Spleen (tissue), 11 donors: ENCODE data around the gene NDUFB3. TPM values are rescaled to one million over a fixed set of nuclear protein-coding genes. Genes with fewer than 3 reads are reported as not detected.

Experiments used
- DNase-seq: peaks from one replicate; pipeline ENCODE4 v3.0.0-alpha.2; 2020
- H3K27ac ChIP-seq, 8 donors: fragments of 200-600 bp; sonication (generic) in 7 of 8; 1 replicate in 4 of 8; 2 replicates in 4 of 8; pipeline versions ENCODE4 v1.5.0 to v1.8.0; 2016 to 2021; ENCODE audit warnings: inconsistent platforms in 4 of 8, mild to moderate bottlenecking in 4 of 8, moderate library complexity in 1 of 8
- H3K27me3 ChIP-seq, 7 donors: fragments of 200-600 bp; sonication (generic) in 6 of 7; replicated peaks in 1 of 7; 1 replicate in 4 of 7; 2 replicates in 3 of 7; pipeline versions ENCODE4 v1.5.0 to v1.8.0; 2016 to 2021; ENCODE audit warnings: inconsistent platforms in 3 of 7, mild to moderate bottlenecking in 1 of 7
- H3K36me3 ChIP-seq, 6 donors: fragments of 200-600 bp; sonication (generic) in 5 of 6; 1 replicate in 4 of 6; 2 replicates in 2 of 6; pipeline versions ENCODE4 v1.5.0 to v1.8.0; 2016 to 2021; ENCODE audit warnings: inconsistent platforms in 2 of 6
- H3K4me1 ChIP-seq, 6 donors: fragments of 200-600 bp; sonication (generic) in 5 of 6; 1 replicate in 3 of 6; 2 replicates in 3 of 6; pipeline versions ENCODE4 v1.5.0 to v1.8.0; 2016 to 2021; ENCODE audit warnings: inconsistent platforms in 3 of 6
- H3K4me3 ChIP-seq, 8 donors: fragments of 200-600 bp; sonication (generic) in 7 of 8; 1 replicate in 4 of 8; 2 replicates in 4 of 8; pipeline versions ENCODE4 v1.5.0 to v1.8.0; 2016 to 2021; ENCODE audit warnings: inconsistent platforms in 4 of 8, mild to moderate bottlenecking in 4 of 8, moderate library complexity in 2 of 8
- H3K9me3 ChIP-seq, 8 donors: fragments of 200-600 bp; sonication (generic) in 7 of 8; 1 replicate in 4 of 8; 2 replicates in 4 of 8; pipeline versions ENCODE4 v1.5.0 to v1.8.0; 2016 to 2021; ENCODE audit warnings: inconsistent platforms in 4 of 8
- POLR2A ChIP-seq, 3 donors: fragments of 450-650 bp; IDR thresholded peaks; one replicate each; pipeline ENCODE4 v1.5.1; 2017; ENCODE audit warnings: antibody characterized with exemption in 3 of 3, mild to moderate bottlenecking in 1 of 3
- POLR2AphosphoS5 ChIP-seq, 3 donors: sonication (generic); formaldehyde crosslinking; IDR thresholded peaks; one replicate each; pipeline ENCODE4 v1.5.1; 2017; ENCODE audit warnings: antibody characterized with exemption in 3 of 3
- WGBS, 5 donors: extraction: QIAGEN DNeasy Blood & Tissue Kit in 3 of 5; methylation state at CpG; one replicate each; pipeline versions ENCODE4 v1.1.5 to v1.1.7; 2013 to 2018; 5-methylcytosine and 5-hydroxymethylcytosine counted together
- intact Hi-C: fragments of 100-400 bp; cut with DNase I; formaldehyde crosslinking; loops from one replicate; pipeline ENCODE4 v1.15.0; 2023; ENCODE audit warnings: low total_unique reads
- polyA plus RNA-seq, 3 donors: library from polyadenylated mRNA; stranded (reverse); fragments of 200-250 nt; gene quantifications; one replicate each; pipeline ENCODE4 v1.2.1, GENCODE V29; 2013
- total RNA-seq, 7 donors: library from RNA; depleted of rRNA in 3 of 7; stranded (reverse); fragments of >200 nt in 3 of 7; fragmentation: NEBNext Ultra II Directional in 4 of 7; extraction: Animal tissue kit (Norgen Biotek cat#: 25700) in 4 of 7; gene quantifications; one replicate each; pipeline versions ENCODE4 v1.1.0 to v1.2.1, GENCODE V29; 2016 to 2021
- TF ChIP-seq, protein P1 (sequence below), 11 experiments: fragments of 200-600 bp in 7 of 11; fragments of 450-650 bp in 4 of 11; sonication (generic) in 4 of 11; IDR thresholded peaks in 8 of 11; conservative IDR thresholded peaks in 3 of 11; 1 replicate in 7 of 11; 2 replicates in 4 of 11; pipeline versions ENCODE4 v1.4.0 to v1.8.0; 2016 to 2021; ENCODE audit warnings: antibody characterized with exemption in 11 of 11, inconsistent platforms in 4 of 11, mild to moderate bottlenecking in 1 of 11
- donor health status: healthy with polysubstance abuse.
- donor health status: DM: no; HTN: no; CAD: no; lungs with moderate emphysema.
- donor health status: DM: no; HTN: no; CAD: no.
- donor health status: Bipolar disorder and iron deficiency.
- donor health status: healthy.
- donor health status: DM: no; HTN: no; CAD: no.
- donor health status: DM: yes; HTN: yes; CAD: no.

The NDUFB3 gene
- total and polyA plus RNA-seq, 10 donors = 30.0 to 91.5 (median 59.6) TPM

DNA sequence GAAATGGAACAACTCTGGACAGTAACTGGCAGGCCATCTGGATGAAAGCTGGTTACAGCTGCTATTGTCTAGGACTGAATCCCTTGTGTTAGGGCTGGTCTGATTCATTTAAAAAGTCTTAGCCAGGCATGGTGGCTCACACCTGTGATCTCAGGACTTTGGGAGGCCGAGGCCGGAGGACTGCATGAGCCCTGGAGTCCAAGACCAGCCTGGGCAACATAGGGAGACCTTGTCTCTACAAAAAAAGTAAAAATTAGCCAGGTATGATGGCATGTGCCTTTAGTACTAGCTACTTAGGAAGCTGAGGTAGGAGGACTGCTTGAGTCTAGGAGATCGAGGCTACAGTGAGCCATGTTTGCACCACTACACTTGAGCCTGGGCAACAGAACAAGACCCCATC is 28.7 kb downstream of the NDUFB3 start:
- no peak for DNase-seq
- Histone ChIP-seq H3K4me1 (peaks cover 0 to 9% (median 0%) of the 10 kb centered on the region in 6 donors), H3K4me3 (no peak overlapping the region), H3K36me3 (peaks cover 0 to 7% (median 0%) of the 10 kb centered on the region in 6 donors), H3K27me3 (no peaks in the 10 kb centered on the region), H3K27ac (no peak overlapping the region), H3K9me3 (no peaks in the 10 kb centered on the region)
- WGBS, 5 donors = 96 to 100% (median 100%) methylated on average over 2 to 3 of the region's 3 CpGs
- TF ChIP-seq, protein P1, sequence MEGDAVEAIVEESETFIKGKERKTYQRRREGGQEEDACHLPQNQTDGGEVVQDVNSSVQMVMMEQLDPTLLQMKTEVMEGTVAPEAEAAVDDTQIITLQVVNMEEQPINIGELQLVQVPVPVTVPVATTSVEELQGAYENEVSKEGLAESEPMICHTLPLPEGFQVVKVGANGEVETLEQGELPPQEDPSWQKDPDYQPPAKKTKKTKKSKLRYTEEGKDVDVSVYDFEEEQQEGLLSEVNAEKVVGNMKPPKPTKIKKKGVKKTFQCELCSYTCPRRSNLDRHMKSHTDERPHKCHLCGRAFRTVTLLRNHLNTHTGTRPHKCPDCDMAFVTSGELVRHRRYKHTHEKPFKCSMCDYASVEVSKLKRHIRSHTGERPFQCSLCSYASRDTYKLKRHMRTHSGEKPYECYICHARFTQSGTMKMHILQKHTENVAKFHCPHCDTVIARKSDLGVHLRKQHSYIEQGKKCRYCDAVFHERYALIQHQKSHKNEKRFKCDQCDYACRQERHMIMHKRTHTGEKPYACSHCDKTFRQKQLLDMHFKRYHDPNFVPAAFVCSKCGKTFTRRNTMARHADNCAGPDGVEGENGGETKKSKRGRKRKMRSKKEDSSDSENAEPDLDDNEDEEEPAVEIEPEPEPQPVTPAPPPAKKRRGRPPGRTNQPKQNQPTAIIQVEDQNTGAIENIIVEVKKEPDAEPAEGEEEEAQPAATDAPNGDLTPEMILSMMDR (IDR thresholded peaks at IDR 0.05 in 8 of 11, conservative IDR thresholded peaks at IDR 0.05 in 3 of 11) = no peak
- no peak for TF ChIP-seq POLR2AphosphoS5 (IDR thresholded peaks at IDR 0.05)
- TF ChIP-seq POLR2A (IDR thresholded peaks at IDR 0.05) = no peak
- intact Hi-C loops = no loop called here

DNA sequence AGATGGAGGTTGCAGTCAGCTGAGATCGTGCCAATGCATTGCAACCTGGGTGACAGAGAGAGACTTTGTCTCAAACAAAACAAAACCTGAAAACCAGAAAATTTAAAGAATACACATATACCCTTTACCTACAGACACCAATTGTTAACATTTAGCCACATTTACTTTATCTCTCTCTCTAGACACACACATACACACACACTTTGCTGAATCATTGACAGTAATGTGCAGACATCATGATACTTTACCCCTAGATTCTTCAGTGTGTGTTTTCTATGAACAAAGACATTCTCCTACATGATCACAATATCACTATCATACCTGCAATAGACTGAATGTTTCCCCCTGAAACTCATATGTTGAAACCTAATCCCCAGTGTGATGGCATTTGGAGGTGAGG is 34.0 kb downstream of the NDUFB3 start:
- TF ChIP-seq, protein P1 (IDR thresholded peaks at IDR 0.05 in 8 of 11, conservative IDR thresholded peaks at IDR 0.05 in 3 of 11) = no peak
- TF ChIP-seq POLR2AphosphoS5 (IDR thresholded peaks at IDR 0.05) = no peak
- TF ChIP-seq POLR2A (IDR thresholded peaks at IDR 0.05) = no peak
- no peaks in the 10 kb centered on the region for H3K4me1 ChIP-seq
- 96 to 100% (median 100%) methylated on average over 1 of the region's 1 CpG for WGBS, 5 donors
- DNase-seq = no peak
- no peak overlapping the region for H3K4me3 ChIP-seq
- no peak overlapping the region for H3K27ac ChIP-seq
- no peaks in the 10 kb centered on the region for H3K9me3 ChIP-seq
- H3K36me3 ChIP-seq = peaks cover 0 to 19% (median 0%) of the 10 kb centered on the region in 6 donors
- intact Hi-C loops = no loop called here
- no peaks in the 10 kb centered on the region for H3K27me3 ChIP-seq

DNA sequence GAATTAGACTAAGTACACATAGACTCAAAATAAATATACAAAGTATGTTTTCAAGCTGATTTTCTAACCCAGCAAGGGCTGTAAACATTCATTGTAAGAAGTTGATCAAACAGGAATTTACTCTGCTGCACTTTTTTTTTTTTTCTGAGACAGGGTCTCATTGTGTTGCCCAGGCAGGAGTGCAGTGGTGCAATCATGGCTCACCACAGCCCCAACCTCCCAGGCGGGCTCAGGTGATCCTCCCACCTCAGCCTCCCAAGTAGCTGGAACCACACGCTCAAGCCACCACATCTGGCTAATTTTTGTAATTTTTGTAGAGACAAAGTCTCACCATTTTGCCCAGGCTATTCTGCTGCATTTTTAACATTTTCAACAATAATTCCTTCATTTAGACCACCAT is 35.8 kb downstream of the NDUFB3 start:
- no peak overlapping the region for H3K4me3 ChIP-seq
- no peaks in the 10 kb centered on the region for H3K27me3 ChIP-seq
- intact Hi-C loops = no loop called here
- H3K27ac ChIP-seq = no peak overlapping the region
- TF ChIP-seq, protein P1 (IDR thresholded peaks at IDR 0.05 in 8 of 11, conservative IDR thresholded peaks at IDR 0.05 in 3 of 11) = no peak
- TF ChIP-seq POLR2AphosphoS5 (IDR thresholded peaks at IDR 0.05) (no peak), POLR2A (IDR thresholded peaks at IDR 0.05) (no peak)
- peaks cover 0 to 9% (median 0%) of the 10 kb centered on the region in 6 donors for H3K4me1 ChIP-seq
- H3K9me3 ChIP-seq = no peaks in the 10 kb centered on the region
- DNase-seq = no peak
- peaks cover 0 to 19% (median 0%) of the 10 kb centered on the region in 6 donors for H3K36me3 ChIP-seq
- 87 to 96% (median 88%) methylated on average over 2 of the region's 2 CpGs for WGBS, 5 donors

DNA sequence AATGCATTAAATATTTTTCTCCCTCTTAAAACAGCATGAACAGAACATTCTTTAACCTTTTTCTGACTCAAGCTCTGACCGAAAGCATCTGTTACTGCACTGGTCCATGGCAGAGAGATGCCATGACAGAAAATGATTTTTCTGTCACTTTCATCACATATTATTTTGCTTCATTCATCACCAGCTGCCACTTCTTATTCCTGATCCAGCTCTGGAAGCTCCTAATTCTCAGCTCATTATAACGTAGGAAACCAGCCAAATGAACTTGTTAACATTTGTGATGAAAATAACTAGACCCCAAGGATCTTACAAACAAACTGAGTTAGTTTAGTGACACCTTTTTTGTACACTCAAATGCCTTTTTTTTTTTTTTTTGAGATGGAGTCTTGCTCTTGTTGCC is 36.5 kb downstream of the NDUFB3 start:
- Histone ChIP-seq H3K36me3 (peaks cover 0 to 19% (median 0%) of the 10 kb centered on the region in 6 donors), H3K9me3 (no peaks in the 10 kb centered on the region), H3K27ac (no peak overlapping the region), H3K27me3 (no peaks in the 10 kb centered on the region), H3K4me1 (peaks cover 0 to 16% (median 0%) of the 10 kb centered on the region in 6 donors), H3K4me3 (no peak overlapping the region)
- intact Hi-C loops = no loop called here
- 84 to 95% (median 94%) methylated on average over 2 of the region's 2 CpGs for WGBS, 5 donors
- TF ChIP-seq POLR2AphosphoS5 (IDR thresholded peaks at IDR 0.05) (no peak), POLR2A (IDR thresholded peaks at IDR 0.05) (no peak)
- TF ChIP-seq, protein P1 (IDR thresholded peaks at IDR 0.05 in 8 of 11, conservative IDR thresholded peaks at IDR 0.05 in 3 of 11) = no peak
- DNase-seq = no peak
